BE2C (cell line): ENCODE data around the gene MAP3K5.

Experiments used
- DNase-seq: peaks from one replicate; pipeline ENCODE4 v3.0.0-alpha.2; 2020
- H3K27me3 ChIP-seq: fragments of 250-450 bp; sonication (Bioruptor Pico); 2 replicates; pipeline ENCODE4 v1.5.1; 2020; ENCODE audit warnings: mild to moderate bottlenecking
- H3K36me3 ChIP-seq: fragments of 250-450 bp; sonication (Bioruptor Pico); 2 replicates; pipeline ENCODE4 v1.5.1; 2020; ENCODE audit warnings: mild to moderate bottlenecking
- H3K4me1 ChIP-seq: fragments of 250-450 bp; sonication (Bioruptor Pico); 2 replicates; pipeline ENCODE4 v1.5.1; 2020
- H3K4me3 ChIP-seq: 2 replicates; pipeline ENCODE4 v1.5.1; 2011; ENCODE audit warnings: low read depth, low read length
- H3K9me3 ChIP-seq: fragments of 250-450 bp; sonication (Bioruptor Pico); 2 replicates; pipeline ENCODE4 v1.5.1; 2020
- CTCF ChIP-seq: IDR thresholded peaks from 2 replicates; pipeline ENCODE4 v1.5.1; 2012; ENCODE audit warnings: mild to moderate bottlenecking, low read depth, low read length

Gene MAP3K5

GRCh38 chr6:136528477-136528876 lies 263.8 kb downstream of the MAP3K5 start:
- TF ChIP-seq CTCF, result no peak
- no peak for DNase-seq
- Histone ChIP-seq H3K4me1 (peaks cover 27% of the 10 kb centered on the region), H3K27me3 (no peaks in the 10 kb centered on the region), H3K4me3 (no peak overlapping the region), H3K9me3 (no peaks in the 10 kb centered on the region), H3K36me3 (no peaks in the 10 kb centered on the region)

DNA sequence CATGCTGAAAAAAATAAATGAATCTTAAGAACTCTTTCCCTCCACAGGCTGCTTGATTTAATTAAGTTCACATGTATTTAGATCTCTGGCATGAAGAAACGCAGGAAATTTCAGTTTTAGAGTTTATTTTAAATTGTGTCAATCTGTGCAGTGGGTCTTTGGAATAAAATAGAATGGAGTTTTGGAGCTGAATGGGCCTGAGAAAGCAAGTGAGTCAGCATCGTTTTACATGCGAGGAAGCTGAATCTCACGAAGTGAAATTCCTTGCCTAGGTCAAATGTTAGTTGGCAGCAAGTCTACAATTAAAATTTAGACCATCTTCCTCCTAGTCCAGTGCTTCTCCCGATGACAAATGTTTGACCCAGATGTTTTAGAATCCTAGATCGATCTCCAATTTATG lies 264.4 kb downstream of the MAP3K5 start:
- no peak for TF ChIP-seq CTCF
- H3K9me3 ChIP-seq, result no peaks in the 10 kb centered on the region
- H3K27me3 ChIP-seq, result no peaks in the 10 kb centered on the region
- H3K4me1 ChIP-seq, result peaks cover 27% of the 10 kb centered on the region
- no peak for DNase-seq
- no peak overlapping the region for H3K4me3 ChIP-seq
- no peaks in the 10 kb centered on the region for H3K36me3 ChIP-seq

DNA sequence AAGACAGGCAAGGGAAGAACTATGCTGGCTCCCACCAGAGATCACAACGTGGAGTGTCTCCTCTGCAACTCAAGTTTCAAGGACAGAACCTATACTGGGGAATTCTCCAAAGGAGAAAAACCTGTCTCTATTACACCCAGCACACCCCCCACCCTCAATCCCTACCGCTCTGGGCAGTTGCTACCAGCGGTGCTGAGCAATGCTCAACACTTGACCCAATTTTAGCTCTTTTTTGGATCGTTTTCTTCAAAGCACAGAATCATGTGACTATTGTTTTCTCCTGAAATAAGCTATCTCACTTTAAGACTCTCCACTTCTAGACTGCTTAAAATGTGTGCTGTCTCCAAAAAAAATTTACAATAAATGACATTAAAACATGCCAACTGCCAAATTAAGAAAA lies 265.3 kb downstream of the MAP3K5 start:
- DNase-seq, result no peak
- H3K4me1 ChIP-seq, result peaks cover 27% of the 10 kb centered on the region

GRCh38 chr6:136526196-136526930 lies 265.9 kb downstream of the MAP3K5 start:
- Histone ChIP-seq H3K4me1 (peaks cover 29% of the 10 kb centered on the region), H3K9me3 (no peaks in the 10 kb centered on the region), H3K4me3 (peak overlapping the region; percentile 62), H3K27me3 (no peaks in the 10 kb centered on the region), H3K36me3 (no peaks in the 10 kb centered on the region)
- TF ChIP-seq CTCF, result peak; percentile 63
- DNase-seq, result peak; percentile 79

More for the DNA sequence above, 265.3 kb downstream of the MAP3K5 start:
- H3K4me3 ChIP-seq, result peak overlapping the region; percentile 62
- no peaks in the 10 kb centered on the region for H3K9me3 ChIP-seq
- TF ChIP-seq CTCF, result no peak
- no peaks in the 10 kb centered on the region for H3K27me3 ChIP-seq
- no peaks in the 10 kb centered on the region for H3K36me3 ChIP-seq

- Histone ChIP-seq H3K9me3 (no peaks in the 10 kb centered on the region), H3K36me3 (no peaks in the 10 kb centered on the region), H3K27me3 (no peaks in the 10 kb centered on the region), H3K4me1 (peaks cover 33% of the 10 kb centered on the region), H3K4me3 (peak overlapping the region; percentile 62)
- DNase-seq, result peak; percentile 39
- peak; percentile 23; the same call in 1 of the 2 replicates for TF ChIP-seq CTCF
Observed at GRCh38 chr6:136525586-136526195, 266.6 kb downstream of the MAP3K5 start.

DNA sequence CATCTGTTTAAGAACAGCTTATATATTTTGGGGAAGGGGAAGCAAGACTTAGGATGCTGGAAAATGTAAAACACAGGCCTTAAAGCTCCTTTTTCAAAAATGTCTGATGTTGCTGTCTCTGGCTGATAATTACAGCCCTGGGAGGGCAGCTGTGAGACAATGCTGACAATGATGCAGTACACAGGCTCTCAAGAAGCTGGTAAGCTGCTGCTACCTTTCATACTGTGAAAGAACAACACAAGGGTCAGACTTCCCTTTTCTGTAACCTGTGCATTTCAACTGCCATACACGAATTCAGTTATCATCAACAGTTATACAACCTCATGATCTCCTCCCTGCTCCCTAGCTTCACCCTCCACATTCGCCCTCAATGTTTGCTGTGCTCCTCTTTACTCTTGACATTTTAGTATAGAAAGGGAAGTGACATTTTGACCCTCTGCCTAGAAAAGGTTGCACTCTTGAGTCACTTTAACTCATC lies 267.3 kb downstream of the MAP3K5 start:
- Histone ChIP-seq H3K4me3 (peak overlapping the region; percentile 62), H3K4me1 (peaks cover 37% of the 10 kb centered on the region), H3K9me3 (no peaks in the 10 kb centered on the region), H3K27me3 (no peaks in the 10 kb centered on the region), H3K36me3 (no peaks in the 10 kb centered on the region)
- no peak for TF ChIP-seq CTCF
- DNase-seq, result peak; percentile 18
